Measurements from ENCODE around the gene PDE7B.
A peak's percentile ranks its signal among the peaks of the same experiment; 100 is the strongest.

PDE7B gene

DNA sequence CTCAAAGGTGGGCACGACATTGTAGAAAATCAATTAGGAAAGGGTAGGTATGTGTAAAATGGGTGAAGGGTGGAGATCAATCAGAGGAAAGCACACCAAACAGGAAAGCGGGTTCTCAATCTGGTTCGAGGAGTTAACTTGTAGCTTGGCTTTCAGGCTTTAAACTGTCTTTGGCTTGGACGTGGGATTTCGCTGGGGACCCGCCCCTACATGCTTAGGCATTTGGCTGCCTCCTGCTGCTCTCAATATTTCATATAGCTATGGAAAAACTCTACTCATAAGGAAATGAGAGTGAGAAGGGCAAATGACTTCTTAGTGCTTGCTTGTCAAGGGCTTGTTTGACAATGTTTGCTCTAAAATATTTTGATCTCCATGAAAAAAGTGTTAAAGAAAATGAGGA, 38.1 kb upstream of the PDE7B start:
- Mint-ChIP-seq H3K27me3 (ENCODE audit: low read depth) (no peaks in the 10 kb centered on the region), H3K4me3 (no peak overlapping the region), H3K9me3 (no peaks in the 10 kb centered on the region), H3K27ac (peak overlapping the region in 2 of 3 experiments; percentile 21 to 50), H3K36me3 (ENCODE audit: low read depth) (no peaks in the 10 kb centered on the region), H3K4me1 (peaks cover 30% of the 10 kb centered on the region)
- TF ChIP-seq, protein P1, sequence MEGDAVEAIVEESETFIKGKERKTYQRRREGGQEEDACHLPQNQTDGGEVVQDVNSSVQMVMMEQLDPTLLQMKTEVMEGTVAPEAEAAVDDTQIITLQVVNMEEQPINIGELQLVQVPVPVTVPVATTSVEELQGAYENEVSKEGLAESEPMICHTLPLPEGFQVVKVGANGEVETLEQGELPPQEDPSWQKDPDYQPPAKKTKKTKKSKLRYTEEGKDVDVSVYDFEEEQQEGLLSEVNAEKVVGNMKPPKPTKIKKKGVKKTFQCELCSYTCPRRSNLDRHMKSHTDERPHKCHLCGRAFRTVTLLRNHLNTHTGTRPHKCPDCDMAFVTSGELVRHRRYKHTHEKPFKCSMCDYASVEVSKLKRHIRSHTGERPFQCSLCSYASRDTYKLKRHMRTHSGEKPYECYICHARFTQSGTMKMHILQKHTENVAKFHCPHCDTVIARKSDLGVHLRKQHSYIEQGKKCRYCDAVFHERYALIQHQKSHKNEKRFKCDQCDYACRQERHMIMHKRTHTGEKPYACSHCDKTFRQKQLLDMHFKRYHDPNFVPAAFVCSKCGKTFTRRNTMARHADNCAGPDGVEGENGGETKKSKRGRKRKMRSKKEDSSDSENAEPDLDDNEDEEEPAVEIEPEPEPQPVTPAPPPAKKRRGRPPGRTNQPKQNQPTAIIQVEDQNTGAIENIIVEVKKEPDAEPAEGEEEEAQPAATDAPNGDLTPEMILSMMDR (IDR thresholded peaks at IDR 0.05; ENCODE audit: unreplicated experiment in 3 of 3): no peak

DNA sequence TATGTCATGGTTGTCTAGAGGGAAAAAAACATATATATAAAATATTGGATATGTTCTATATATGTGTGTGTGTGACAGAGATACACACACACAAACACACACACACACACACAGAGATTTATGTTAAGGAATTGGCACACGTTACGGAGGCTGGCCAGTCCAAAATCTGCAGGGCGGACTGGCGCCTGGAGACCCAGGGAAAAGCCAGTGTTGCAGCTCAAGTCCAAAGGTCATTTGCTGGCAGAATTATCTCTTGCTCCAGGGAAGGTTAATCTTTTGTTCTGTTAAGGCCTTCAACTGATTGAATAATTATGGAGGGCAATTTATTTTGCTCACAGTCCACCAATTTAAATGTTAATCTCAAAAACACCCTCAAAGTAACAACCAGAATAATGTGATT, 37.5 kb upstream of the PDE7B start:
- H3K9me3 Mint-ChIP-seq: no peaks in the 10 kb centered on the region
- peaks cover 30% of the 10 kb centered on the region for H3K4me1 Mint-ChIP-seq
- TF ChIP-seq, protein P1 (IDR thresholded peaks at IDR 0.05; ENCODE audit: unreplicated experiment in 3 of 3): no peak
- H3K4me3 Mint-ChIP-seq: no peak overlapping the region
- H3K36me3 Mint-ChIP-seq (ENCODE audit: low read depth): no peaks in the 10 kb centered on the region
- H3K27ac Mint-ChIP-seq: peak overlapping the region in 2 of 3 experiments; percentile 29 to 60
- H3K27me3 Mint-ChIP-seq (ENCODE audit: low read depth): no peaks in the 10 kb centered on the region

DNA sequence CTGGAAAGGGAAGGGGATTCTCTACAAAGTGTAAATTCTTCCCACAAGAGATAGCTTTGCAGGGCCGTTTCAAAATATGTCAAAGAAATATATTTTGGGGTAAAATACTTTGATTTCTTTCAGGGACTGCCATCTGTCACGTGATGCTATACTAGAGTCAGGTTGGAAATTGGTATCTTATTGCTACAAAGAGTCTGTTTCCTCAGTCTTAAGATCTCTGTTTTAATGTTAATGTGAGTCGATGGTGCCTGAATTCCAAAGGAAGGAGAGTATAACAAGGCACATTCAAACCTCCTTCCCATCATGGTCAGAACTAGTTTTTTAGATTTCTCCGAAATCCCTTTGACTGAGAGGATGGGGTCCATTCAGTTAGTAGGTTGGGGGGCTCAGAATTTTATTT, 36.3 kb upstream of the PDE7B start:
- Mint-ChIP-seq H3K27ac (no peak overlapping the region), H3K4me1 (peaks cover 30% of the 10 kb centered on the region), H3K36me3 (ENCODE audit: low read depth) (no peaks in the 10 kb centered on the region), H3K9me3 (no peaks in the 10 kb centered on the region), H3K4me3 (no peak overlapping the region), H3K27me3 (ENCODE audit: low read depth) (no peaks in the 10 kb centered on the region)
- TF ChIP-seq, protein P1 (IDR thresholded peaks at IDR 0.05; ENCODE audit: unreplicated experiment in 3 of 3): no peak

DNA sequence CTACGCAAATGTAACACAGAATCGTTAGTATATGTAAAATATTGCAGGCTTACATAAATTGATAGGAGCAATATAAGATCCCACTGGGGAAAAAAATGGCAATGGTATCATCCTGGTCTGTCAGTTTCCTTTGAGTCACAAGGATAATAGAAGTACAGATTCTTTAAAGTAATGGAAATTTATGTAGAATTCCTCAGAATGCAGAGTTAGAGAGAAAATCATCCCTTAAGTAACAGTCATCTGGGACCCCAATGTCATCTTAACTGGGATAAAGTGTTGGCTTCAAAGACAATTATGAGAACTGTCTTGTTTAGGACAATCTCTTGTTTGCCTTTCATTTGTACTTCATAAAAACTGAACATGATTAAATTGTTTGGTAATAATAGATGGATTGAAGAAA, 34.5 kb upstream of the PDE7B start:
- TF ChIP-seq, protein P1 (IDR thresholded peaks at IDR 0.05; ENCODE audit: unreplicated experiment in 3 of 3): no peak
- Mint-ChIP-seq H3K4me1 (peaks cover 12% of the 10 kb centered on the region), H3K27me3 (ENCODE audit: low read depth) (no peaks in the 10 kb centered on the region), H3K36me3 (ENCODE audit: low read depth) (no peaks in the 10 kb centered on the region), H3K4me3 (no peak overlapping the region), H3K9me3 (no peaks in the 10 kb centered on the region), H3K27ac (no peak overlapping the region)

DNA sequence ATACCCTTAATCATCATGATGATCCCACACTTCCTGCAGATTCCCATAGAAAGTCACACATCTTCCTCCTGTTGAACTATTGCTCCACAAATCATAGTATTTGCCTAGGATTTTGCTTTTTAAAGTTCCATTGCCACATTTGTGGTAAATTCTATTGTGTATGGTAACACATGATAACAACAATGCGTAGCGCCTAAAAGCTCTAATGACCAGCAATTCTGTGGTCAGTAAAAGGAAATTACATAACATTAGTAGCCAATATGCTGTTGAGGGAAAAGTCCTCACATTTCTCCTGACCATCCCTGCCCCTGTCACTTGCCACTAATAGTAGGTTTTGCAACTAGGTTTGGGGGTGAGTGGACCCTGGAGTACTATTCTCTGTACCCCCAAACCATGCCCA, 31.8 kb upstream of the PDE7B start:
- Mint-ChIP-seq H3K4me1 (no peaks in the 10 kb centered on the region), H3K36me3 (ENCODE audit: low read depth) (no peaks in the 10 kb centered on the region), H3K27me3 (ENCODE audit: low read depth) (no peaks in the 10 kb centered on the region), H3K27ac (no peak overlapping the region), H3K4me3 (no peak overlapping the region), H3K9me3 (no peaks in the 10 kb centered on the region)
- TF ChIP-seq, protein P1 (IDR thresholded peaks at IDR 0.05; ENCODE audit: unreplicated experiment in 3 of 3): no peak

DNA sequence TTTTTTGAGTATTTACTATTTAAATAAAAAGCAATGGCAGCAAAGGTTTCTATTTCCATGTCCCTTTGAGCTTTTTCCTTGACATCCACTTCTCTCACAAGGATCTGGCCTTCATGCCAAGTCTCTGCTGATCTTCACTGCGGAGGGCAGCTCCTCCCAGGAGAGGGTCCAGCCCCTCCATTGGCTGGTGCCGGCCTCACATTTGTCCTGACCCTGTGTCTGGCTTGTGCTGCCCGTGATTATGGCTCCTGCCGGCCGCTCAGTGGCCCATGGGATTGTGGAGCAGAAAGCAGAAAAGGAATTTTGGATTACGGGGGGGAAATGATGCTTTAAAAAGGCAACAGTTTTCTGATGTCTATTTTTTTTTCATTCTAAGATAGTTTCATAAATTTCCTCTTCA, 31.2 kb upstream of the PDE7B start:
- Mint-ChIP-seq H3K4me1 (no peaks in the 10 kb centered on the region), H3K9me3 (no peaks in the 10 kb centered on the region), H3K36me3 (ENCODE audit: low read depth) (no peaks in the 10 kb centered on the region), H3K27ac (peak overlapping the region in 1 of 3 experiments; percentile 45), H3K27me3 (ENCODE audit: low read depth) (no peaks in the 10 kb centered on the region), H3K4me3 (no peak overlapping the region)
- TF ChIP-seq, protein P1 (IDR thresholded peaks at IDR 0.05; ENCODE audit: unreplicated experiment in 3 of 3): no peak

Measured in nephron (organoid).